ENCODE data around the gene CMTM5. TPM values are rescaled to one million over a fixed set of nuclear protein-coding genes. Genes with fewer than 3 reads are reported as not detected.

Gene CMTM5
- total RNA-seq, 1 experiment from 2014 or later = not detected

DNA sequence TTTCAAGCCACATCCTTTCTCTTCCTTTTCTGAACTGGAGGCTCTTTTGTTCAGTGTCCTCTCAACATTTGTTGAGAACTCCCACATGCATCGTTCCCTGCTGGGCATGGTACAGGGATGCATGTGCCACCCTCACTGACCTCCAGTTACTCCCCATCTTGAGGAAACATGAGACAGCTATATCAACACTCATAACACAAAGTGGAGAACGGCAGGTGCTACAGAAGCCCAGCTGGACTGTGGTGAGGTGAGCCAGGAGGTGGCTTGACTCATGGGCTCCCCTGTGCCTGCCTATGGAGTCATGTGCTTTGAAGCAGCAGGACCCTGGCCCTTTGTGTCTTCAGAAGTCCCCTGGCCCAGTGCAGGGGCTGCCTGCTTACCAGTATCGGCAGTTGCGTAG is 21.5 kb downstream of the CMTM5 start:
- no peaks in the 10 kb centered on the region for H3K9me2 ChIP-seq (ENCODE audit: insufficient read depth)
- H2AFZ ChIP-seq (ENCODE audit: low read depth, low read length, poor library complexity, severe bottlenecking) = no peak overlapping the region
- H3K9ac ChIP-seq (ENCODE audit: low read length) = no peak overlapping the region
- H3K4me2 ChIP-seq (ENCODE audit: low read length) = no peak overlapping the region
- BruUV-seq (replicated peaks) = no TSS peak
- no peak for ATAC-seq
- no peaks in the 10 kb centered on the region for H3K36me3 ChIP-seq (ENCODE audit: control insufficient read depth in 1 of 2, insufficient read depth in 2 of 2, low read length in 2 of 2)
- DNase-seq (ENCODE audit: low read depth, low spot score) = no peak
- no peaks in the 10 kb centered on the region for H3K79me2 ChIP-seq (ENCODE audit: insufficient read depth, low read length)
- H3K27ac ChIP-seq (ENCODE audit: low read depth, low read length) = no peak overlapping the region
- ChIA-PET CTCF (no interaction called here), POLR2A (no interaction called here), RAD21 (ENCODE audit: low non-redundant PET in 1 of 2, low total read pairs in 2 of 2, uncharacterized antibody in 2 of 2, unreplicated experiment in 2 of 2) (no interaction called here)
- intact Hi-C loops (cut with micrococcal nuclease) = no loop called here
- H3K4me1 ChIP-seq (ENCODE audit: control insufficient read depth in 1 of 2, insufficient read depth in 2 of 2, low read length in 2 of 2) = no peaks in the 10 kb centered on the region
- no peak for TF ChIP-seq ELF1 (IDR thresholded peaks at IDR 0.05; ENCODE audit: borderline replicate concordance, low read depth)
- TF ChIP-seq ZNF274 (IDR thresholded peaks at IDR 0.05; ENCODE audit: low read depth, low read length) = no peak
- no peak for TF ChIP-seq FOSL1 (IDR thresholded peaks at IDR 0.05; ENCODE audit: low read depth)
- no peak for TF ChIP-seq RAD21 (IDR thresholded peaks at IDR 0.05; ENCODE audit: low read depth)
- TF ChIP-seq CBX3 (IDR thresholded peaks at IDR 0.05; ENCODE audit: low read depth) = no peak
- TF ChIP-seq, protein P1, sequence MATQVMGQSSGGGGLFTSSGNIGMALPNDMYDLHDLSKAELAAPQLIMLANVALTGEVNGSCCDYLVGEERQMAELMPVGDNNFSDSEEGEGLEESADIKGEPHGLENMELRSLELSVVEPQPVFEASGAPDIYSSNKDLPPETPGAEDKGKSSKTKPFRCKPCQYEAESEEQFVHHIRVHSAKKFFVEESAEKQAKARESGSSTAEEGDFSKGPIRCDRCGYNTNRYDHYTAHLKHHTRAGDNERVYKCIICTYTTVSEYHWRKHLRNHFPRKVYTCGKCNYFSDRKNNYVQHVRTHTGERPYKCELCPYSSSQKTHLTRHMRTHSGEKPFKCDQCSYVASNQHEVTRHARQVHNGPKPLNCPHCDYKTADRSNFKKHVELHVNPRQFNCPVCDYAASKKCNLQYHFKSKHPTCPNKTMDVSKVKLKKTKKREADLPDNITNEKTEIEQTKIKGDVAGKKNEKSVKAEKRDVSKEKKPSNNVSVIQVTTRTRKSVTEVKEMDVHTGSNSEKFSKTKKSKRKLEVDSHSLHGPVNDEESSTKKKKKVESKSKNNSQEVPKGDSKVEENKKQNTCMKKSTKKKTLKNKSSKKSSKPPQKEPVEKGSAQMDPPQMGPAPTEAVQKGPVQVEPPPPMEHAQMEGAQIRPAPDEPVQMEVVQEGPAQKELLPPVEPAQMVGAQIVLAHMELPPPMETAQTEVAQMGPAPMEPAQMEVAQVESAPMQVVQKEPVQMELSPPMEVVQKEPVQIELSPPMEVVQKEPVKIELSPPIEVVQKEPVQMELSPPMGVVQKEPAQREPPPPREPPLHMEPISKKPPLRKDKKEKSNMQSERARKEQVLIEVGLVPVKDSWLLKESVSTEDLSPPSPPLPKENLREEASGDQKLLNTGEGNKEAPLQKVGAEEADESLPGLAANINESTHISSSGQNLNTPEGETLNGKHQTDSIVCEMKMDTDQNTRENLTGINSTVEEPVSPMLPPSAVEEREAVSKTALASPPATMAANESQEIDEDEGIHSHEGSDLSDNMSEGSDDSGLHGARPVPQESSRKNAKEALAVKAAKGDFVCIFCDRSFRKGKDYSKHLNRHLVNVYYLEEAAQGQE (IDR thresholded peaks at IDR 0.05; ENCODE audit: low read depth) = no peak
- TF ChIP-seq, protein P2, sequence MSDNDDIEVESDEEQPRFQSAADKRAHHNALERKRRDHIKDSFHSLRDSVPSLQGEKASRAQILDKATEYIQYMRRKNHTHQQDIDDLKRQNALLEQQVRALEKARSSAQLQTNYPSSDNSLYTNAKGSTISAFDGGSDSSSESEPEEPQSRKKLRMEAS (IDR thresholded peaks at IDR 0.05) = no peak
- TF ChIP-seq POLR2AphosphoS5 (IDR thresholded peaks at IDR 0.05; ENCODE audit: low read depth, low read length) = no peak
- no peak for TF ChIP-seq SP1 (IDR thresholded peaks at IDR 0.05; ENCODE audit: low read depth)
- TF ChIP-seq POLR2A (IDR thresholded peaks at IDR 0.05; ENCODE audit: borderline replicate concordance, extremely low read depth, insufficient read depth, insufficient read length) = no peak
- no peak for TF ChIP-seq SIN3A (IDR thresholded peaks at IDR 0.05; ENCODE audit: low read depth)
- no peak for TF ChIP-seq TCF7L2 (IDR thresholded peaks at IDR 0.05; ENCODE audit: borderline replicate concordance, extremely low read depth, insufficient read depth, insufficient read length)
- no peak for TF ChIP-seq JUND (IDR thresholded peaks at IDR 0.05)
- no peak for TF ChIP-seq EZH2phosphoT487 (IDR thresholded peaks at IDR 0.05; ENCODE audit: borderline replicate concordance)
- TF ChIP-seq EZH2 (IDR thresholded peaks at IDR 0.05) = no peak
- H4K20me1 ChIP-seq (ENCODE audit: insufficient read depth) = no peaks in the 10 kb centered on the region
- no peak overlapping the region for H3K4me3 ChIP-seq (replicated peaks in 1 of 2; ENCODE audit: low read depth in 1 of 2, low read length in 2 of 2)
- H3K27me3 ChIP-seq (ENCODE audit: insufficient read depth, low read length) = no peaks in the 10 kb centered on the region
- H3K9me3 ChIP-seq (ENCODE audit: control insufficient read depth in 1 of 2, insufficient read depth in 1 of 2, low read depth in 1 of 2, low read length in 2 of 2) = no peaks in the 10 kb centered on the region

All from HCT116 (cell line).